ENCODE measurements around the gene TSPAN5. TPM values are rescaled to one million over a fixed set of nuclear protein-coding genes. Genes with fewer than 3 reads are reported as not detected.

The TSPAN5 gene
- total and polyA plus RNA-seq, 3 experiments from 2014 or later: 15.9 to 29.7 (median 16.7) TPM

GRCh38 chr4:98608356-98608755 lies 50.1 kb downstream of the TSPAN5 start:
- Histone ChIP-seq H3K4me3 (ENCODE audit: low read length) (no peak overlapping the region), H3K4me1 (ENCODE audit: insufficient read depth, low read length) (peaks cover 12% of the 10 kb centered on the region), H3K9me3 (ENCODE audit: low read length) (no peaks in the 10 kb centered on the region), H3K27me3 (ENCODE audit: insufficient read depth, low read length, poor library complexity, severe bottlenecking) (no peaks in the 10 kb centered on the region), H3K36me3 (ENCODE audit: insufficient read depth, low read length) (no peaks in the 10 kb centered on the region), H3K27ac (ENCODE audit: low read depth, low read length) (no peak overlapping the region)
- no peak for DNase-seq
- H3K4me1 Mint-ChIP-seq: peaks cover 66 to 85% (median 84%) of the 10 kb centered on the region in 3 donors
- peaks cover 0 to 1% of the 10 kb centered on the region in 2 donors for H3K27me3 Mint-ChIP-seq
- ChIA-PET CTCF (interaction anchor here (1.4 kb wide), 1 partner anchor 10 kb away, joined by 3 read pairs; no protein-coding TSS in a partner anchor), POLR2A (no interaction called here)
- peak overlapping the region in 1 of 7 donors; percentile 31 for H3K4me3 Mint-ChIP-seq
- H3K9me3 Mint-ChIP-seq: no peaks in the 10 kb centered on the region
- no peaks in the 10 kb centered on the region for H3K36me3 Mint-ChIP-seq
- H3K27ac Mint-ChIP-seq: peak overlapping the region in 5 of 8 donors; percentile 18 to 77 (median 38)

- Mint-ChIP-seq H3K9me3 (no peaks in the 10 kb centered on the region), H3K4me1 (peaks cover 68 to 85% (median 84%) of the 10 kb centered on the region in 3 donors), H3K27me3 (peaks cover 0 to 1% of the 10 kb centered on the region in 2 donors), H3K36me3 (no peaks in the 10 kb centered on the region), H3K27ac (peak overlapping the region in 3 of 8 donors; percentile 20 to 61 (median 23)), H3K4me3 (no peak overlapping the region)
- H3K4me1 ChIP-seq (ENCODE audit: insufficient read depth, low read length): peaks cover 26% of the 10 kb centered on the region
- H3K27ac ChIP-seq (ENCODE audit: low read depth, low read length): no peak overlapping the region
- no peak for DNase-seq
- ChIA-PET POLR2A (no interaction called here), CTCF (no interaction called here)
- no peaks in the 10 kb centered on the region for H3K9me3 ChIP-seq (ENCODE audit: low read length)
- H3K4me3 ChIP-seq (ENCODE audit: low read length): no peak overlapping the region
- H3K27me3 ChIP-seq (ENCODE audit: insufficient read depth, low read length, poor library complexity, severe bottlenecking): no peaks in the 10 kb centered on the region
- H3K36me3 ChIP-seq (ENCODE audit: insufficient read depth, low read length): no peaks in the 10 kb centered on the region
Observed at GRCh38 chr4:98606894-98607293, 51.5 kb downstream of the TSPAN5 start.

GRCh38 chr4:98605216-98605615 lies 53.2 kb downstream of the TSPAN5 start:
- Mint-ChIP-seq H3K27ac (peak overlapping the region in 1 of 8 donors; percentile 5), H3K9me3 (peaks cover 0 to 5% (median 0%) of the 10 kb centered on the region in 5 donors), H3K36me3 (peaks cover 0 to 2% (median 2%) of the 10 kb centered on the region in 3 donors), H3K4me1 (peaks cover 65 to 82% (median 79%) of the 10 kb centered on the region in 3 donors), H3K27me3 (peaks cover 0 to 1% of the 10 kb centered on the region in 2 donors), H3K4me3 (peak overlapping the region in 1 of 7 donors; percentile 68)
- ChIA-PET POLR2A (no interaction called here), CTCF (no interaction called here)
- no peak overlapping the region for H3K27ac ChIP-seq (ENCODE audit: low read depth, low read length)
- no peak for DNase-seq
- H3K27me3 ChIP-seq (ENCODE audit: insufficient read depth, low read length, poor library complexity, severe bottlenecking): no peaks in the 10 kb centered on the region
- no peaks in the 10 kb centered on the region for H3K9me3 ChIP-seq (ENCODE audit: low read length)
- no peak overlapping the region for H3K4me3 ChIP-seq (ENCODE audit: low read length)
- no peaks in the 10 kb centered on the region for H3K36me3 ChIP-seq (ENCODE audit: insufficient read depth, low read length)
- H3K4me1 ChIP-seq (ENCODE audit: insufficient read depth, low read length): peaks cover 31% of the 10 kb centered on the region

- H3K27me3 Mint-ChIP-seq: no peaks in the 10 kb centered on the region
- H3K36me3 Mint-ChIP-seq: peaks cover 2% of the 10 kb centered on the region in 3 donors
- H3K4me3 Mint-ChIP-seq: peak overlapping the region in 3 of 7 donors; percentile 14 to 74 (median 68)
Observed at GRCh38 chr4:98604723-98605122, 53.7 kb downstream of the TSPAN5 start.

GRCh38 chr4:98603683-98604521 lies 54.5 kb downstream of the TSPAN5 start:
- peak overlapping the region in 7 of 8 donors; percentile 5 to 75 (median 42) for H3K27ac Mint-ChIP-seq

More at GRCh38 chr4:98604723-98605122, 53.7 kb downstream of the TSPAN5 start:
- peaks cover 64 to 77% (median 75%) of the 10 kb centered on the region in 3 donors for H3K4me1 Mint-ChIP-seq
- Histone ChIP-seq H3K27me3 (ENCODE audit: insufficient read depth, low read length, poor library complexity, severe bottlenecking) (no peaks in the 10 kb centered on the region), H3K36me3 (ENCODE audit: insufficient read depth, low read length) (no peaks in the 10 kb centered on the region), H3K27ac (ENCODE audit: low read depth, low read length) (no peak overlapping the region), H3K9me3 (ENCODE audit: low read length) (peaks cover under 1% of the 10 kb centered on the region), H3K4me1 (ENCODE audit: insufficient read depth, low read length) (peaks cover 31% of the 10 kb centered on the region), H3K4me3 (ENCODE audit: low read length) (no peak overlapping the region)
- peaks cover 0 to 5% (median 2%) of the 10 kb centered on the region in 5 donors for H3K9me3 Mint-ChIP-seq
- POLR2A ChIA-PET: no interaction called here
- H3K27ac Mint-ChIP-seq: peak overlapping the region in 2 of 8 donors; percentile 5 to 52
- CTCF ChIA-PET: no interaction called here
- DNase-seq: no peak

GRCh38 chr4:98602270-98602669 lies 56.1 kb downstream of the TSPAN5 start:
- Histone ChIP-seq H3K27me3 (ENCODE audit: insufficient read depth, low read length, poor library complexity, severe bottlenecking) (no peaks in the 10 kb centered on the region), H3K4me1 (ENCODE audit: insufficient read depth, low read length) (peaks cover 31% of the 10 kb centered on the region), H3K9me3 (ENCODE audit: low read length) (peaks cover 4% of the 10 kb centered on the region), H3K4me3 (ENCODE audit: low read length) (no peak overlapping the region), H3K36me3 (ENCODE audit: insufficient read depth, low read length) (no peaks in the 10 kb centered on the region), H3K27ac (ENCODE audit: low read depth, low read length) (no peak overlapping the region)
- Mint-ChIP-seq H3K27ac (peak overlapping the region in 7 of 8 donors; percentile 6 to 74 (median 25)), H3K36me3 (peaks cover 2 to 6% (median 4%) of the 10 kb centered on the region in 3 donors), H3K27me3 (no peaks in the 10 kb centered on the region), H3K9me3 (peaks cover 0 to 9% (median 5%) of the 10 kb centered on the region in 5 donors), H3K4me1 (peaks cover 49 to 60% (median 54%) of the 10 kb centered on the region in 3 donors), H3K4me3 (peak overlapping the region in 6 of 7 donors; percentile 36 to 54 (median 44))
- DNase-seq: no peak
- ChIA-PET CTCF (no interaction called here), POLR2A (no interaction called here)

More at GRCh38 chr4:98603683-98604521, 54.5 kb downstream of the TSPAN5 start:
- H3K27me3 Mint-ChIP-seq: no peaks in the 10 kb centered on the region
- H3K36me3 ChIP-seq (ENCODE audit: insufficient read depth, low read length): no peaks in the 10 kb centered on the region
- CTCF ChIA-PET: no interaction called here
- POLR2A ChIA-PET: interaction anchor here (0.6 kb wide), 1 partner anchor 30 kb away, joined by 3 read pairs; no protein-coding TSS in a partner anchor
- H3K9me3 Mint-ChIP-seq: peaks cover 0 to 9% (median 2%) of the 10 kb centered on the region in 5 donors
- peaks cover 4% of the 10 kb centered on the region for H3K9me3 ChIP-seq (ENCODE audit: low read length)
- no peak for DNase-seq
- no peaks in the 10 kb centered on the region for H3K27me3 ChIP-seq (ENCODE audit: insufficient read depth, low read length, poor library complexity, severe bottlenecking)
- peaks cover 31% of the 10 kb centered on the region for H3K4me1 ChIP-seq (ENCODE audit: insufficient read depth, low read length)
- H3K4me3 Mint-ChIP-seq: peak overlapping the region; percentile 32 to 74 (median 68)
- H3K4me1 Mint-ChIP-seq: peaks cover 58 to 68% (median 67%) of the 10 kb centered on the region in 3 donors
- H3K36me3 Mint-ChIP-seq: peaks cover 2 to 6% (median 2%) of the 10 kb centered on the region in 3 donors
- H3K27ac ChIP-seq (ENCODE audit: low read depth, low read length): no peak overlapping the region
- no peak overlapping the region for H3K4me3 ChIP-seq (ENCODE audit: low read length)

GRCh38 chr4:98601708-98602107 lies 56.7 kb downstream of the TSPAN5 start:
- Mint-ChIP-seq H3K27ac (peak overlapping the region in 6 of 8 donors; percentile 1 to 69 (median 35)), H3K27me3 (no peaks in the 10 kb centered on the region), H3K4me1 (peaks cover 47 to 59% (median 49%) of the 10 kb centered on the region in 3 donors), H3K9me3 (peaks cover 0 to 9% (median 5%) of the 10 kb centered on the region in 5 donors), H3K4me3 (peak overlapping the region; percentile 1 to 54 (median 40)), H3K36me3 (peaks cover 2 to 6% (median 4%) of the 10 kb centered on the region in 3 donors)
- no peaks in the 10 kb centered on the region for H3K27me3 ChIP-seq (ENCODE audit: insufficient read depth, low read length, poor library complexity, severe bottlenecking)
- H3K9me3 ChIP-seq (ENCODE audit: low read length): peaks cover 4% of the 10 kb centered on the region
- no peaks in the 10 kb centered on the region for H3K36me3 ChIP-seq (ENCODE audit: insufficient read depth, low read length)
- H3K4me1 ChIP-seq (ENCODE audit: insufficient read depth, low read length): peaks cover 31% of the 10 kb centered on the region
- H3K27ac ChIP-seq (ENCODE audit: low read depth, low read length): no peak overlapping the region
- DNase-seq: no peak
- CTCF ChIA-PET: no interaction called here
- no peak overlapping the region for H3K4me3 ChIP-seq (ENCODE audit: low read length)
- POLR2A ChIA-PET: no interaction called here

Data from CD8-positive, alpha-beta memory T cell (primary cell).